ENCODE results near the gene ATP11C.

The ATP11C gene

GRCh38 chrX:139932901-139933796, at the start of gene ATP11C:
ATP11C (minus strand) TSS chrX:139933053; CDS start chrX:139932042, 1,011 bp downstream.
- H3K4me3 ChIP-seq (ENCODE audit: low read length), result peak within 1 kb of the TSS; percentile 61
- peak; percentile 85 for DNase-seq (ENCODE audit: low read depth)

GRCh38 chrX:139974471-139974870, 41.6 kb upstream of the ATP11C start:
- TF ChIP-seq CTCF (IDR thresholded peaks at IDR 0.05; ENCODE audit: insufficient read depth, low read depth, low read length, missing control alignments), result no peak
- no peak for DNase-seq (ENCODE audit: low read depth)
- no peak overlapping the region for H3K4me3 ChIP-seq (ENCODE audit: low read length)

More at GRCh38 chrX:139932901-139933796, at the start of gene ATP11C:
- no peak for TF ChIP-seq CTCF (IDR thresholded peaks at IDR 0.05; ENCODE audit: insufficient read depth, low read depth, low read length, missing control alignments)

GRCh38 chrX:139972629-139973624, 40.1 kb upstream of the ATP11C start:
- no peak overlapping the region for H3K4me3 ChIP-seq (ENCODE audit: low read length)
- DNase-seq (ENCODE audit: low read depth), result no peak
- TF ChIP-seq CTCF (IDR thresholded peaks at IDR 0.05; ENCODE audit: insufficient read depth, low read depth, low read length, missing control alignments), result no peak

GRCh38 chrX:139972113-139972512, 39.3 kb upstream of the ATP11C start:
- no peak for DNase-seq (ENCODE audit: low read depth)
- TF ChIP-seq CTCF (IDR thresholded peaks at IDR 0.05; ENCODE audit: insufficient read depth, low read depth, low read length, missing control alignments), result no peak
- H3K4me3 ChIP-seq (ENCODE audit: low read length), result no peak overlapping the region

GRCh38 chrX:139971394-139971749, 38.5 kb upstream of the ATP11C start:
- DNase-seq (ENCODE audit: low read depth), result no peak
- no peak overlapping the region for H3K4me3 ChIP-seq (ENCODE audit: low read length)
- TF ChIP-seq CTCF (IDR thresholded peaks at IDR 0.05; ENCODE audit: insufficient read depth, low read depth, low read length, missing control alignments), result no peak

GRCh38 chrX:139969286-139969685, 36.4 kb upstream of the ATP11C start:
- DNase-seq (ENCODE audit: low read depth), result no peak
- H3K4me3 ChIP-seq (ENCODE audit: low read length), result no peak overlapping the region
- no peak for TF ChIP-seq CTCF (IDR thresholded peaks at IDR 0.05; ENCODE audit: insufficient read depth, low read depth, low read length, missing control alignments)
